H9 (cell line): ENCODE measurements around the gene NOX5. TPM values are rescaled to one million over a fixed set of nuclear protein-coding genes. Genes with fewer than 3 reads are reported as not detected.

Experiments used
- DNase-seq: peaks from one replicate; pipeline ENCODE4 v3.0.0-alpha.2; 2017
- H2AFZ ChIP-seq: one replicate; pipeline ENCODE4 v1.6.1; 2013; ENCODE audit warnings: mild to moderate bottlenecking, low read length, control low read depth, moderate library complexity
- H2AK5ac ChIP-seq: 2 replicates; pipeline ENCODE4 v1.6.1; 2013; ENCODE audit warnings: low read length, control low read depth, mixed read lengths; ENCODE audit not compliant: insufficient read length
- H2BK120ac ChIP-seq: one replicate; pipeline ENCODE4 v1.6.1; 2013; ENCODE audit warnings: low read depth, mild to moderate bottlenecking, low read length, control low read depth, inconsistent platforms; ENCODE audit not compliant: poor library complexity, severe bottlenecking
- H2BK12ac ChIP-seq: 2 replicates; pipeline ENCODE4 v1.6.1; 2013; ENCODE audit warnings: low read length, control low read depth, mixed read lengths, low read depth; ENCODE audit not compliant: insufficient read length
- H2BK15ac ChIP-seq: 2 replicates; pipeline ENCODE4 v1.6.1; 2013; ENCODE audit warnings: low read depth, low read length, control low read depth
- H2BK20ac ChIP-seq: one replicate; pipeline ENCODE4 v1.6.1; 2013; ENCODE audit warnings: low read depth, mild to moderate bottlenecking, low read length, control low read depth, inconsistent platforms; ENCODE audit not compliant: poor library complexity, severe bottlenecking
- H2BK5ac ChIP-seq: 2 replicates; pipeline ENCODE4 v1.6.1; 2013; ENCODE audit warnings: low read length, control low read depth, mixed read lengths; ENCODE audit not compliant: insufficient read length
- H3K14ac ChIP-seq: 2 replicates; pipeline ENCODE4 v1.6.1; 2013; ENCODE audit warnings: low read length, control low read depth; ENCODE audit not compliant: insufficient read depth
- H3K18ac ChIP-seq: 2 replicates; pipeline ENCODE4 v1.6.1; 2013; ENCODE audit warnings: low read depth, mild to moderate bottlenecking, mixed read lengths, low read length, control low read depth; ENCODE audit not compliant: insufficient read length
- H3K23ac ChIP-seq: 2 replicates; pipeline ENCODE4 v1.6.1; 2013; ENCODE audit warnings: low read length, control low read depth, mixed read lengths, low read depth; ENCODE audit not compliant: insufficient read length
- H3K23me2 ChIP-seq: 2 replicates; pipeline ENCODE4 v1.6.1; 2013; ENCODE audit warnings: low read depth, mild to moderate bottlenecking, mixed read lengths, low read length, control low read depth; ENCODE audit not compliant: insufficient read length, poor library complexity, severe bottlenecking
- H3K27ac ChIP-seq: 2 replicates; pipeline ENCODE4 v1.5.1; 2013; ENCODE audit warnings: low read length, control low read depth, mixed read lengths, low read depth; ENCODE audit not compliant: insufficient read length
- H3K27me3 ChIP-seq: 2 replicates; pipeline ENCODE4 v1.6.1; 2013; ENCODE audit warnings: low read length, control low read depth, inconsistent platforms; ENCODE audit not compliant: insufficient read depth
- H3K4ac ChIP-seq: 2 replicates; pipeline ENCODE4 v1.6.1; 2013; ENCODE audit warnings: low read depth, mild to moderate bottlenecking, control low read depth, inconsistent platforms, low read length, moderate library complexity
- H3K4me1 ChIP-seq: 2 replicates; pipeline ENCODE4 v1.6.1; 2013; ENCODE audit warnings: low read length, control low read depth, inconsistent platforms; ENCODE audit not compliant: insufficient read depth
- H3K4me2 ChIP-seq: 2 replicates; pipeline ENCODE4 v1.6.1; 2013; ENCODE audit warnings: low read length, control low read depth, mixed read lengths; ENCODE audit not compliant: insufficient read length, insufficient read depth
- H3K56ac ChIP-seq: 2 replicates; pipeline ENCODE4 v1.6.1; 2013; ENCODE audit warnings: low read depth, mild to moderate bottlenecking, mixed read lengths, low read length, control low read depth; ENCODE audit not compliant: insufficient read length
- H3K79me1 ChIP-seq: 2 replicates; pipeline ENCODE4 v1.6.1; 2013; ENCODE audit warnings: low read depth, mild to moderate bottlenecking, moderate library complexity, low read length, control low read depth, inconsistent platforms; ENCODE audit not compliant: insufficient read depth, poor library complexity, severe bottlenecking
- H3K79me2 ChIP-seq: 2 replicates; pipeline ENCODE4 v1.6.1; 2013; ENCODE audit warnings: low read length, control low read depth, inconsistent platforms; ENCODE audit not compliant: insufficient read depth
- H3K9ac ChIP-seq: 2 replicates; pipeline ENCODE4 v1.6.1; 2013; ENCODE audit warnings: low read length, control low read depth, mixed read lengths; ENCODE audit not compliant: insufficient read length; ENCODE audit errors: extremely low read depth
- H3K9me3 ChIP-seq: one replicate; pipeline ENCODE4 v1.6.1; 2013; ENCODE audit warnings: low read depth, low read length, inconsistent platforms; ENCODE audit not compliant: control insufficient read depth
- H3T11ph ChIP-seq: one replicate; pipeline ENCODE4 v1.6.1; 2013; ENCODE audit warnings: mild to moderate bottlenecking, low read length, control low read depth, inconsistent platforms
- H4K20me1 ChIP-seq: one replicate; pipeline ENCODE4 v1.6.1; 2013; ENCODE audit not compliant: control insufficient read depth, insufficient read length, insufficient read depth
- H4K5ac ChIP-seq: 2 replicates; pipeline ENCODE4 v1.6.1; 2013; ENCODE audit warnings: low read depth, mild to moderate bottlenecking, mixed read lengths, low read length, control low read depth; ENCODE audit not compliant: insufficient read length
- H4K8ac ChIP-seq: replicated peaks from 2 replicates; pipeline ENCODE4 v1.6.1; 2013; ENCODE audit warnings: low read length, control low read depth, mixed read lengths, low read depth; ENCODE audit not compliant: insufficient read length
- H4K91ac ChIP-seq: 2 replicates; pipeline ENCODE4 v1.6.1; 2013; ENCODE audit warnings: low read depth, mild to moderate bottlenecking, moderate library complexity, mixed read lengths, low read length, control low read depth; ENCODE audit not compliant: insufficient read length
- H3K27ac Mint-ChIP-seq, 3 experiments: 2 replicates in 2 of 3; 3 replicates in 1 of 3; pipeline ENCODE4 v1.8.0; 2020 to 2021; ENCODE audit warnings: mixed read lengths in 3 of 3, mild to moderate bottlenecking in 1 of 3, moderate library complexity in 1 of 3
- H3K27me3 Mint-ChIP-seq: 2 replicates; pipeline ENCODE4 v1.8.0; 2021; ENCODE audit warnings: low read depth, mild to moderate bottlenecking, moderate library complexity, mixed read lengths
- H3K36me3 Mint-ChIP-seq, 3 experiments: 2 replicates in 2 of 3; 3 replicates in 1 of 3; pipeline ENCODE4 v1.8.0; 2020 to 2021; ENCODE audit warnings: low read depth in 3 of 3, mixed read lengths in 3 of 3; ENCODE audit not compliant: insufficient read depth in 1 of 3
- H3K4me1 Mint-ChIP-seq, 2 experiments: 2 replicates each; pipeline ENCODE4 v1.8.0; 2020; ENCODE audit warnings: mixed read lengths in 2 of 2
- H3K4me3 Mint-ChIP-seq, 2 experiments: 2 replicates in 1 of 2; 3 replicates in 1 of 2; pipeline ENCODE4 v1.8.0; 2020 to 2021; ENCODE audit warnings: mild to moderate bottlenecking in 2 of 2, mixed read lengths in 2 of 2, moderate library complexity in 1 of 2
- H3K9me3 Mint-ChIP-seq, 2 experiments: 2 replicates in 1 of 2; 3 replicates in 1 of 2; pipeline ENCODE4 v1.8.0; 2020; ENCODE audit warnings: mild to moderate bottlenecking in 2 of 2, mixed read lengths in 2 of 2, moderate library complexity in 1 of 2
- CTCF ChIP-seq: fragments of 200-600 bp; sonication (generic); conservative IDR thresholded peaks from 3 replicates; pipeline ENCODE4 v1.8.0; 2021; ENCODE audit warnings: antibody characterized with exemption, mild to moderate bottlenecking
- WGBS: extraction: QIAGEN DNeasy Blood & Tissue Kit; methylation state at CpG from one replicate; pipeline ENCODE4 v1.1.7; 2013; ENCODE audit warnings: missing lambda C conversion rate, low lambda C conversion rate, mixed read lengths; ENCODE audit not compliant: insufficient read length; ENCODE audit errors: extremely low coverage; 5-methylcytosine and 5-hydroxymethylcytosine counted together
- total RNA-seq: library from RNA; stranded (reverse); gene quantifications from 2 replicates; pipeline ENCODE4 v1.2.1, GENCODE V29; 2021

Gene NOX5
- total RNA-seq, 1 experiment from 2014 or later, result 0.04 TPM

GRCh38 chr15:68989541-68990230 is 24.8 kb upstream of the NOX5 start:
- H4K8ac ChIP-seq, result no peak overlapping the region
- H3K14ac ChIP-seq, result no peak overlapping the region
- H3K23ac ChIP-seq, result no peak overlapping the region
- H3K79me2 ChIP-seq, result no peaks in the 10 kb centered on the region
- H3K9me3 ChIP-seq, result no peaks in the 10 kb centered on the region
- no peak overlapping the region for H2BK15ac ChIP-seq
- no peak for DNase-seq
- H3K18ac ChIP-seq, result no peak overlapping the region
- H3K4me2 ChIP-seq, result no peak overlapping the region
- no peak overlapping the region for H3K56ac ChIP-seq
- H2BK5ac ChIP-seq, result no peak overlapping the region
- no peak overlapping the region for H3K27ac Mint-ChIP-seq
- H3K9me3 Mint-ChIP-seq, result peaks cover 15 to 21% of the 10 kb centered on the region in 2 experiments
- H3K4me1 Mint-ChIP-seq, result peaks cover 22 to 23% of the 10 kb centered on the region in 2 experiments
- H3K27me3 Mint-ChIP-seq, result peaks cover 37% of the 10 kb centered on the region
- no peak for TF ChIP-seq CTCF
- no peaks in the 10 kb centered on the region for H4K20me1 ChIP-seq
- no peak overlapping the region for H3K4ac ChIP-seq
- H3T11ph ChIP-seq, result no peak overlapping the region
- peaks cover 7 to 20% (median 12%) of the 10 kb centered on the region in 3 experiments for H3K36me3 Mint-ChIP-seq
- H3K4me3 Mint-ChIP-seq, result no peak overlapping the region; a peak in 1 of 5 replicates
- no CpG with 5 or more reads among the region's 2 CpGs for WGBS
- H2AFZ ChIP-seq, result no peak overlapping the region
- H2BK20ac ChIP-seq, result no peak overlapping the region
- no peaks in the 10 kb centered on the region for H3K23me2 ChIP-seq
- H4K5ac ChIP-seq, result no peak overlapping the region
- H3K27ac ChIP-seq, result no peak overlapping the region
- no peak overlapping the region for H2BK120ac ChIP-seq
- H2AK5ac ChIP-seq, result no peak overlapping the region
- no peak overlapping the region for H2BK12ac ChIP-seq
- H3K27me3 ChIP-seq, result no peaks in the 10 kb centered on the region
- H3K79me1 ChIP-seq, result no peaks in the 10 kb centered on the region
- H3K9ac ChIP-seq, result no peak overlapping the region
- H3K4me1 ChIP-seq, result peaks cover 2% of the 10 kb centered on the region; the same call in 1 of the 2 replicates
- H4K91ac ChIP-seq, result no peak overlapping the region
